HCT116 (cell line): ENCODE data around the gene YWHAG. TPM values are rescaled to one million over a fixed set of nuclear protein-coding genes. Genes with fewer than 3 reads are reported as not detected.
"Not testable (repeated sequence)": the region's sequence is repeated elsewhere in the genome, so short reads cannot be mapped to it uniquely, and the experiment has no call there.

Experiments
- ATAC-seq: fragments of 200-7000 bp; cut with Tn5 transposase; 2 replicates; pipeline ENCODE4 v1.9.1; 2020; ENCODE audit warnings: mild to moderate bottlenecking, moderate library complexity
- BruUV-seq: library from RNA; stranded (reverse); fragments of 400-500 nt; replicated peaks from 2 replicates; lab custom pipeline; 2021; lab: Mats Ljungman, UMichigan
- CTCF ChIA-PET: fragments of 300-600 bp; sonication (Branson Sonifier 250); formaldehyde crosslinking; loops from one replicate; lab custom pipeline; 2021; ENCODE audit warnings: antibody characterized with exemption; lab: Charles Lee
- POLR2A ChIA-PET: fragments of 300-600, 350-600 bp; sonication (Branson Sonifier 250); formaldehyde crosslinking; loops from one replicate; lab custom pipeline; 2021; ENCODE audit warnings: antibody characterized with exemption; lab: Charles Lee
- RAD21 ChIA-PET, 2 experiments: fragments of 300-600 bp; sonication (Branson Sonifier 250); formaldehyde crosslinking; loops; one replicate each; lab custom pipeline; 2023; ENCODE audit warnings: low total read pairs in 2 of 2; ENCODE audit not compliant: uncharacterized antibody in 2 of 2, unreplicated experiment in 2 of 2, low non-redundant PET in 1 of 2; lab: Charles Lee
- DNase-seq: peaks from one replicate; pipeline ENCODE4 v3.0.0-alpha.2; 2010; ENCODE audit warnings: low read depth, low spot score
- H2AFZ ChIP-seq: fragments of 200-600 bp; shearing (Covaris generic), sonication (generic); 2 replicates; pipeline ENCODE4 v1.6.1; 2017; ENCODE audit warnings: low read depth, mixed run types, mixed read lengths, antibody characterized with exemption, low read length; ENCODE audit not compliant: poor library complexity, severe bottlenecking
- H3K27ac ChIP-seq: 2 replicates; pipeline ENCODE4 v1.5.1; 2012; ENCODE audit warnings: low read depth, low read length
- H3K27me3 ChIP-seq: fragments of 200-600 bp; sonication (generic); 2 replicates; pipeline ENCODE4 v1.6.1; 2016; ENCODE audit warnings: mixed run types, low read length, mixed read lengths; ENCODE audit not compliant: insufficient read depth
- H3K36me3 ChIP-seq, 2 experiments: fragments of 200-500 bp in 1 of 2; fragments of 200-600 bp in 1 of 2; sonication (Bioruptor generic) in 1 of 2; sonication (generic) in 1 of 2; 2 replicates each; pipeline versions ENCODE4 v1.5.1 to v1.6.1; 2014 to 2016; ENCODE audit warnings: low read length in 2 of 2, inconsistent platforms in 1 of 2, mixed read lengths in 1 of 2, mixed run types in 1 of 2; ENCODE audit not compliant: insufficient read depth in 2 of 2, control insufficient read depth in 1 of 2
- H3K4me1 ChIP-seq, 2 experiments: fragments of 200-600 bp in 1 of 2; sonication (generic) in 1 of 2; 2 replicates each; pipeline versions ENCODE4 v1.5.1 to v1.6.1; 2012 to 2017; ENCODE audit warnings: low read length in 2 of 2, inconsistent platforms in 1 of 2, mild to moderate bottlenecking in 1 of 2, mixed read lengths in 1 of 2, mixed run types in 1 of 2, moderate library complexity in 1 of 2; ENCODE audit not compliant: insufficient read depth in 2 of 2, control insufficient read depth in 1 of 2
- H3K4me2 ChIP-seq: fragments of 200-600 bp; sonication (generic); 2 replicates; pipeline ENCODE4 v1.6.1; 2017; ENCODE audit warnings: mixed run types, low read length, mixed read lengths
- H3K4me3 ChIP-seq, 2 experiments: fragments of 200-600 bp in 1 of 2; sonication (generic) in 1 of 2; replicated peaks in 1 of 2; 2 replicates each; pipeline ENCODE4 v1.5.1; 2011 to 2016; ENCODE audit warnings: low read length in 2 of 2, control low read depth in 1 of 2, low read depth in 1 of 2, mild to moderate bottlenecking in 1 of 2, mixed read lengths in 1 of 2, mixed run types in 1 of 2
- H3K79me2 ChIP-seq: fragments of 200-600 bp; sonication (generic); 2 replicates; pipeline ENCODE4 v1.6.1; 2017; ENCODE audit warnings: mild to moderate bottlenecking, mixed run types, low read length, moderate library complexity, mixed read lengths; ENCODE audit not compliant: insufficient read depth
- H3K9ac ChIP-seq: fragments of 200-600 bp; sonication (generic); 2 replicates; pipeline ENCODE4 v1.6.1; 2016; ENCODE audit warnings: low read length, mixed read lengths
- H3K9me2 ChIP-seq: fragments of 200-600 bp; sonication (generic), shearing (Covaris generic); 2 replicates; pipeline ENCODE4 v1.6.1; 2017; ENCODE audit warnings: mixed run types, mild to moderate bottlenecking, moderate library complexity; ENCODE audit not compliant: insufficient read depth
- H3K9me3 ChIP-seq, 2 experiments: fragments of 200-500 bp in 1 of 2; fragments of 200-600 bp in 1 of 2; sonication (Bioruptor generic) in 1 of 2; sonication (generic) in 1 of 2; 2 replicates each; pipeline ENCODE4 v1.6.1; 2014 to 2017; ENCODE audit warnings: low read length in 2 of 2, mixed read lengths in 2 of 2, inconsistent platforms in 1 of 2, low read depth in 1 of 2, mild to moderate bottlenecking in 1 of 2, mixed run types in 1 of 2, moderate library complexity in 1 of 2; ENCODE audit not compliant: control insufficient read depth in 1 of 2, insufficient read depth in 1 of 2
- H4K20me1 ChIP-seq: fragments of 200-600 bp; sonication (generic), shearing (Covaris generic); 2 replicates; pipeline ENCODE4 v1.6.1; 2017; ENCODE audit warnings: mixed run types, mild to moderate bottlenecking, moderate library complexity; ENCODE audit not compliant: insufficient read depth
- CBX3 ChIP-seq: IDR thresholded peaks from 2 replicates; pipeline ENCODE4 v1.6.1; 2012; ENCODE audit warnings: low read depth
- ZFX ChIP-seq: fragments of 450-650 bp; IDR thresholded peaks from 2 replicates; pipeline ENCODE4 v1.6.1; 2017
- intact Hi-C: fragments of 100-400 bp; cut with micrococcal nuclease; formaldehyde crosslinking; loops from 2 replicates; pipeline ENCODE4 v1.10.0; 2022
- total RNA-seq: library from RNA; stranded (reverse); gene quantifications from one replicate; pipeline ENCODE4 v1.2.1, GENCODE V29; 2021; ENCODE audit not compliant: unreplicated experiment

YWHAG gene
- total RNA-seq, 1 experiment from 2014 or later = 170 TPM

DNA sequence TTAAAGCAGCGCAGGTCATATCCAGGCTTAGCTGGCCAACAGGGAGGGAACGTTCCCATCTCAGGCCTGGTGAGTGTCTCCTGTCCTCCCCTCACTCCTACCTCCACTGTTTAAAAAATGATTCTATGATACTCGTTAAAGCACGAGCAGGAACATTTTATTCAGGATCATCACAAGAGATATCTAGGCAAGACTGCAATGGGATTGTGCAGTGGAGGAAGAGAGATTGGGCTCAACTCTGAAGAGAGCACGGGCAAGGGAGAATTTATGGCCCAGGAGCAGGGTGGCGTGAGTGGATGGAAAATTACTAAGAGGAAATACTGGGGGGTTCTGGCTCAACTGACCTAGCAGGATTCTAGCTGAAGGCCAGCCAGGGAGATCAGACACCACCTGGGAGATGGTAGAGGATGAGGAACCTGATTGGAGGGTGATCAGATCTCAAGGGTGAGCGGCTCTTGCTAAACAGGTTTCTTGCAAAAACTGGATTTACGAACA lies 65.3 kb downstream of the YWHAG start:
- no peaks in the 10 kb centered on the region for H3K79me2 ChIP-seq
- H3K9ac ChIP-seq = peak overlapping the region; percentile 67
- no peaks in the 10 kb centered on the region for H3K9me3 ChIP-seq
- DNase-seq (no peak), ATAC-seq (no peak)
- POLR2A ChIA-PET = no interaction called here
- no TSS peak for BruUV-seq
- no peaks in the 10 kb centered on the region for H3K9me2 ChIP-seq
- H4K20me1 ChIP-seq = no peaks in the 10 kb centered on the region
- RAD21 ChIA-PET = interaction anchor here in 1 of 2 experiments (1.5 kb wide), 1 partner anchor 21 kb away, joined by 5 read pairs; no protein-coding TSS in a partner anchor
- peak overlapping the region in 1 of 2 experiments; percentile 55; a peak in 1 of 4 replicates for H3K4me3 ChIP-seq
- H2AFZ ChIP-seq = no peak overlapping the region
- intact Hi-C loops = no loop called here
- H3K27me3 ChIP-seq = no peaks in the 10 kb centered on the region
- peak overlapping the region; percentile 93 for H3K4me2 ChIP-seq
- H3K36me3 ChIP-seq = no peaks in the 10 kb centered on the region
- H3K27ac ChIP-seq = peak overlapping the region; percentile 99
- CTCF ChIA-PET = interaction anchor here (1.7 to 2.7 kb wide), 2 partner anchors 20 to 21 kb away, joined by 11 to 64 read pairs; no protein-coding TSS in a partner anchor
- peaks cover 78 to 90% of the 10 kb centered on the region in 2 experiments for H3K4me1 ChIP-seq
- TF ChIP-seq ZFX = no peak
- TF ChIP-seq CBX3 = no peak

DNA sequence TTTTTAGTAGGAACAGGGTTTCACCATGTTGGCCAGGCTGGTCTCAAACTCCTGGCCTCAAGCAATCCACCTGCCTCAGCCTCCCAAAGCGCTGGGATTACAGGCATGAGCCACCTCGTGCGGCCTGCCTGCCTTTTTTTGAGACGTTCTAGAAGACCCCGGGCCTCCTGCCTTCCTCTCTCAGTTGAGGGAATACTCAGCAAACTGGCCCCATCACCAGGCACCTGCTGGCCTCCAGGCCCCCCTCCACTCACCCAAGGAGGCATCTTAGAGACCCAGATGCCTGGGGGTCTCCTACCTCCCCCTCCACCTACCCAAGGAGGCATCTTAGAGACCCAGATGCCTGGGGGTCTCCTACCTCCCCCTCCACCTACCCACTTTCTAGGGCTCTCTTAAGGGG lies 65.9 kb downstream of the YWHAG start:
- BruUV-seq, H3K4me3 ChIP-seq, H3K36me3 ChIP-seq, H2AFZ ChIP-seq, H3K79me2 ChIP-seq, ATAC-seq, H3K9me3 ChIP-seq, H4K20me1 ChIP-seq, H3K9me2 ChIP-seq, H3K27me3 ChIP-seq, intact Hi-C loops, DNase-seq: not testable (repeated sequence)
- ChIA-PET CTCF (interaction anchor here (0.8 to 2.7 kb wide), 4 partner anchors 15 to 31 kb away, joined by 3 to 64 read pairs (median 6); no protein-coding TSS in a partner anchor), RAD21 (interaction anchor here (2.2 kb wide), 2 partner anchors 21 kb away, joined by 14 to 16 read pairs; no protein-coding TSS in a partner anchor), POLR2A (interaction anchor here (0.7 to 2.4 kb wide), 3 partner anchors 10 to 15 kb away, joined by 4 to 21 read pairs (median 8); partner anchors contain the start of gene HSPB1)
- H3K4me1 ChIP-seq = peaks cover 78 to 86% of the 10 kb centered on the region in 2 experiments
- peak overlapping the region; percentile 99 for H3K27ac ChIP-seq
- peak overlapping the region; percentile 93 for H3K4me2 ChIP-seq
- peak overlapping the region; percentile 67 for H3K9ac ChIP-seq
